GM19025 (cell line): ENCODE results near the gene RSBN1L.

Source experiments
- ATAC-seq: cut with Tn5 transposase; IDR thresholded peaks from one replicate; pipeline ENCODE4 v1.9.1; 2021; ENCODE audit warnings: mild to moderate bottlenecking, low read depth, moderate library complexity; ENCODE audit not compliant: unreplicated experiment

The RSBN1L gene

DNA sequence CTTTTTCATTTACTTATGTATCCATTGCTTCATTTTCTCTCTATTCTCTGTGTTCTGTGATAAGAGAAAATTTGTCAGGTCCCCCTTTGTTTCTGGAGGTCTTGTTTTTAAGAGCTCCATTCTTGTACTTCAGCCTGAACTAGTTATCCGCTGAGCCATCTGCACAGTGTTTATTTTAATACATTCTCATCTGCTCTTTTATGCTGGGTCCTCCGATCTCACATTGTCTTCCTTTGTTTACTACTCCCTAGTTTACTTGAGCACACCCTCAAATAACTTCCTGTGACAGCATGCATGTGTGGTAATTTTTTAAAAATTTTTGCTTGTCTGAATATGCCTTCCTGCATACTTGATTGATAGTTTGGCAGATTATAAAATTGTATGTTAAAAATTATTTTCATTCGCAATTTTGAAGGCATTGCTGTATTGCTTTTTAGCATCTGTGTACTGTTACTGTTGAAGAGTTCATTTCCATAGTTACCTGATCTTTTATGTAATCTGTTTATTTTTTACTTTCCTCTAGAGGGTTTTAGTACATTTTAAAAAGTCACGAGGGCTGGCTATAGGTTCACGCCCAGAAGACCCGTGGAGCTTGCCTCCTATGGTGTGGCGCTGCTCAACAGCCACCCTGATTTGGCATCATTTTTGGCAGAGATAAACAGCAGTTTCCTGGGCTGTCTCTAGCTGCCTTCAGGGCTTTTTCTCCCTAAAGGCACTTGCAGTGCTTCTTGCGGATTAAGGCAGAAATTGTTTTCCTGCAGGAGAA, 31.9 kb downstream of the RSBN1L start:
- no peak for ATAC-seq

DNA sequence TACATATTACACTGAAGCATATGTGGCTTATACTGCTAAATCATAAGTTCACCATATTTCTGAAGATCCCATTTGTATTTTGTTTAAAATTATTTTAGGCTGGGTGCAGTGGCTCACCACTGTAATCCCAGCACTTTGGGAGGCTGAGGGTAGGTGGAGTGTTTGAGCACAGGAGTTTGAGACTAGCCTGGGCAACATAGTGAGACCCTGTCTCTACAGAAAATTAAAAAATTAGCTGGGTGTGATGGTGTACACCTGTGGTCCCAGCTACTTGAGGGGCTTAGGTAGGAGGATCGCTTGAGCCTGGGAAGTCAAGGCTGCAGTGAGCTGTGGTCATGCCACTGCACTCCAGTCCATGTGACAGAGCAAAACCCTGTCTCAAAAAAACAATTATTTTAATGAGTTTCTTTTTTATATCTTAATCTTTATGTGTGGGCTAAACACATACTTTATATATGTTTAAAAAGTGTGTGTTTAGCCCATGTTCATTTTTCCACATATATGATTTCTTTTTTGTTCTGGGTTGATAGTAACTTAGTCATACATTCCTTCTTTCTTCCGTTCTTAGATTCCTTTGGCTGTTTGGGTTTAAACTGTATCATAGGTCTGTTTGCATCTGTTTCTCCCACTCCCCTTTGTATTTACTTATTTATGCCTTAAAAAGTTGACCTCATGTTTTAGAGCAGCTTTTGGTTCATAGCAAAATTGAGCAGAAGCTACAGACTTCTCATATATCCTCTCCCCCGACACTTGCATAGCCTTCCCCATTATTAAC, 33.5 kb downstream of the RSBN1L start:
- ATAC-seq, result no peak

DNA sequence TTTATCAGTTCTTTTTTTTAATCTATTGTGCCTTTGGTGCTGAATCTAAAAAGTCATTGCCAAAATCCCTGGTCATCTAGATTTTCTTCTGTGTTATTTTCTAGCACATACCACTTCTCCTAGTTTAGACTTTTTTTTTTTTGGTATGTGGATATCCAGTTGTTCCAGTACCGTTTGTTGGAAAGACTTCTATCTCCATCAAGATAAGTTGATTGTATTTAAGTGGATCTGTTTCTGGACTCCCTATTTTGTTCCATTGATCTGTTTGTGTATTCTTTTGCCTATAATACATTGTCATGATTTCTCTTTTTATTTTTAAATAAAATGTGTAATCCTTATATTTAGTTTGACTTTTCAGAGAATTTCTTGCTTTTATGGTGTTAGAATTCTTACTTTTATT, 35.5 kb downstream of the RSBN1L start:
- no peak for ATAC-seq

DNA sequence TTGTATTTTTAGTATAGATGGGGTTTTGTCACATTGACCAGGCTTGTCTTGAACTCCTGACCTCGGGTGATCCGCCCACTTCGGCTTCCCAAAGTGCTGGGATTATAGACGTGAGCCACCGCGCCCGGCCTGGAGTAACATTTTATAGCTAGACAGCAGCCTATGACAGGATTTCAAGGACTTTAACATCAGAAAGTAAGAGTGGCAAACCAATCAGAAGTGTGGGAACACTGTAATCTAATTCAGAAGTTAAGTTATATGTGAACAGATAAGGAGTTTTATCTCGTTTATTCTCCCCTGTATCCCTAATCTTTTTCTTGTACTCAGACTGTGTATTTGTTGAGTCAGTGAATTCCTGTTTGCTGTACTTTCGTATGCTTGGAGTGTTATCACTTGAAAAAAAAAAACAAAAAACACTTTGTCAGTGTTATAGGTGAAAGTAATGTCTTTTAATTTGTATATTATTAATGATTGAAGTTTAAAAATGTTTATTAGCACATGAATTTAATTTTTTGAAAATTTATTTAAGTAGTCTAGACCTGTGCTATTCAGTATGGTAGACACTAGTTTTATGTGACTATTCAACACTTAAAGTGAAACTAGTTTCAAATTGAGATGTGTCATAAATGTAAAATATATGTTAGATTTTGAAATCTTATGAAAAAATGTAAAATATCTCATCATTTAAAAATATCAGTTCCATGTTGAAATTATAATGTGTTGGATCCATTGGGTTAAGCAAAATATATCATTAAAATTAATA, 38.6 kb downstream of the RSBN1L start:
- no peak for ATAC-seq

DNA sequence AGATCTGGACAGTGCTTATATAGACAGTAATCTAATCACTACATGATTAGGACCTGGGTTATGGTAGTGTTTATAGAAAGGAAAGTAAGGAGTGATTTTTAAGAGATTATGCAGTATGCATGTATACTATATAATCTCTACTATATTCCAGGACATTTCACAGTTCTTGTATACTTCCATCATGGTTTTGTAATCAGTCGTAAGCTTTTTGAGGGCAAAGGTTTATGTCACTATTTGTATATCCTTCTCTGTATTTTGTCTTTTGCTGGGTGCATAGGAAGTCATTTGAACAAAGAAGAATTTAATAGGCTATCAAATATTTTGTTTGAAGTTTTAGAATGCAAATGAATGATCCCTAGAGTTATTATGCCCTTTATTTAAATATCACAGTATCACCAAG, 39.2 kb downstream of the RSBN1L start:
- no peak for ATAC-seq

DNA sequence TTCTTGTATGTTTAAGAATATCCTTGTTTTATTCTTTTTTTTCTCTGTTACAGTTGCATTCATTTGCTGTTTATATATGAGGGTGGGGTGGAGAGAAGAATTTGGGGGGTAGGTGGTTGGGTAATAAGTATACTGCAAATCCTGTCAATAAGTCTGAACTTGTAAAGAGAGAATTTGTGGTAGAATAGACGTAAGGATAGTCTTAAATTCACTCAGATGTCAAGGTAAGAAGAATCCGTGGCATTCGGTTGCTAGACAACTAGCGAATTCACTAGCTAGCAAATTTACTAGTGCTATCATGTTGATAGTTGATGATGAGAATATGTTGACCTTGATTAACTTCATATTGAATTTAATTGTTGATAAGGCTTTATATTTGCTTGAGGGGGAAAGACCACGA, 40.7 kb downstream of the RSBN1L start:
- no peak for ATAC-seq

DNA sequence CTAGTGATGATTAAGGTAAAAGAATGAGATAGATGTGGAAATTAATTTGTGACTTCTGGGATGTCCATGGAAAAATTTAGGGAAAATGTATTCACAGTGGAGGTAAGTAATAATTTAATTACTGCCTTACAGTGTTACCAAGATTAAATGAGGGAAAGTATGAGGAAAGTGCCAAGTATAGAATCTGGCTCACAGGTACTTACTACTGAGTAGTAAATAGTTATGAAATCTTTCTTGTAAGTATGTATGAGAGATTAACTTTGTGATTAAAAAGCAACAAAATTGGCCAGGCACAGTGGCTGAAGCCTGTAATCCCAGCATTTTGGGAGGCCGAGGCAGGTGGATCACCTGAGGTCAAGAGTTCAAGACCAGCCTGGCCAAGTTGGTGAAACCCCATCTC, 42.1 kb downstream of the RSBN1L start:
- ATAC-seq, result no peak

DNA sequence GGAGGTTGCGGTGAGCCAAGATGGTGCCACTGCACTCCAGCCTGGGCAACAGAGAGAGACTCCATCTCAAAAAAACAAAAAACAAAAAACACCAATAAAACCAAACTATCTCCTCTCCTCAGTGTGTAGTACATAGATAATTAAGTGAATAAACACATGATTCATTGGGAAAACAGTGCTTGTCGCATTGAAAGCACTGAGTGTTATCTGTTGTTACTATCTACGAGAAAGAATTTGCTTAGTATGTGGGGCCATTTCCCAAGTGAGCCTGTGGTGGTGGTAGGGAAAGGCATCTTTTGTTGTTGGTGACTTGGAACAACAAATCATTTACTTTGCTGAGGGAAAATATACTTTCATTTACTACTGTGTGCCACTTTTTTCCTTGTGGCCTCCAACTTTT, 42.6 kb downstream of the RSBN1L start:
- no peak for ATAC-seq

DNA sequence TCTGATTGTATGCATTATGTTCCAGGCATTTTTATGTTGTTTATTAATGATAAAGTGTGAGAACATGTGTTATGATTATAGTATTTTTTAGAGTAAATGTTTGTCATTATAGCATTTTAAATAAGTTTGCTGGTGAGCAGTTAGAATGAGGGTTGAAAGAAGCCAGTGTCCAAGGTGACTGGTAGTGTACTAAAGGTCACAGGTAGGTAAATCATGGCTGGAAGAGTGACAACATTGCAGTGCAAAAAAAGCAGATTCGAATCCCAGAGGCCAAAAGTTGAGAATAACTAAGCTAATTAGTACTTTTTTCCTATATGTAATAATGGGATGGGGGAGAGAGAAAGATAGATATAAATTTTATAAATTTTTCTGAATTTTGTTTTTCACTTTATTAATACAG, 44.0 kb downstream of the RSBN1L start:
- no peak for ATAC-seq

DNA sequence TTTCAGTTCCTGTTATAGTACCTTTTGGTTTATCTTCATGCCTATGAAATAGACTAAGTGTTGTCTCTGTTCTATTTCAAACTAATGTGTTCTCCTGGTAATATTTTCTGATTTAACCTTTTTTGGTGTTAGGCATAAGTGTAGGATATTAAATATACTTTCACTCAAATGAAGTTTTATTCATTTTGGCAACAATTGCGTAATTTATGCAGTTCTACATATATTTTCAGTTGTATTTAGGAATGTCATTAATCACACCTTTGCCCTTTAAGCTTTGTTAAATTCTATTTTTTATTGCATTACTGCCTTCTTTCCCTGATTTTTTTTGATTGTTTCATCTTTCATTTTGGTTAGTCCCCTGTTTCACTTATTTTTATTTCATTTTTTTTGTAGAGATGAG, 47.3 kb downstream of the RSBN1L start:
- ATAC-seq, result no peak

DNA sequence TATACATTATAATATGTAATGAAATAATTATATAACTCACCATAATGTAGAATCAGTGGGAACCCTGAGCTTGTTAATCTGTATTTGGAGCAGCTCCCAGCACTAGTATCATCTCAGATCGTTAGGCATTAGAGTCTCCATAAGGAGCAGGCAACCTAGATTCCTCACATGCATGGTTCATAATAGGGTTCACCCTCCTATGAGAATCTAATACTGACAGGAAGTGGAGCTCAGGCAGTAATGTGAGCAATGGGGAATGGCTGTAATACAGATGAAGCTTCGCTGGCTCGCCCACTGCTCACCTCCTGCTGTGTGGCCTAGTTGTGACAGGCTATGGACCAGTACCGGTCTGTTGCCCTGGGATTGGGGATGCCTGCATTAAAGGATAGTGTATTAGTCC, 49.5 kb downstream of the RSBN1L start:
- no peak for ATAC-seq

DNA sequence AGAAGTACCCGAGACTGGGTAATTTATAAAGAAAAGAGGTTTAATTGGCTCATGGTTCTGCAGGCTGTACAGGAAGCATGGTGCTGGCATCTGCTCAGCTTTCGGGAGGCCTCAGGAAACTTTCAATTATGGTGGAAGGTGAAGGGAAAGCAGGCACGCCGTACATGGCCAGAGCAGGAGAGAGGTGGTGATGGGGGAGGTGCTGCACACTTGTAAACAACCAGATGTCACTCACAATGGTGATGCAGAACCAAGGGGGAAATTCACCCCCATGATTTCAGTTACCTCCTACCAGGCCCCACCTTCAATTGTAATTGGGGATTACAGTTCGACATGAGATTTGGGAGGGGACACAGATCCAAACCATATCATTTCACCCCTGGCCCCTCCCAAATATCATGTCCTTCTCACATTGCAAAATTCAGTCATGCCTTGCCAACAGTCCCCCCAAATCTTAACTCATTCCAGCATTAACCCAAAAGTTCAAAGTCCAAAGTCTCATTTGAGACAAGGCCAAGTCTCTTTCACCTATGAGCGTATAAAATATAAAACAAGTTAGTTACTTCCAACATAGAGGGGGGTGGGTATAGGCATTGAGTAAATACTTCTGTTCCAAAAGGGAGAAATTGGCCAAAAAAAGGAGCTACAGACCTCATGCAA, 50.0 kb downstream of the RSBN1L start:
- no peak for ATAC-seq

DNA sequence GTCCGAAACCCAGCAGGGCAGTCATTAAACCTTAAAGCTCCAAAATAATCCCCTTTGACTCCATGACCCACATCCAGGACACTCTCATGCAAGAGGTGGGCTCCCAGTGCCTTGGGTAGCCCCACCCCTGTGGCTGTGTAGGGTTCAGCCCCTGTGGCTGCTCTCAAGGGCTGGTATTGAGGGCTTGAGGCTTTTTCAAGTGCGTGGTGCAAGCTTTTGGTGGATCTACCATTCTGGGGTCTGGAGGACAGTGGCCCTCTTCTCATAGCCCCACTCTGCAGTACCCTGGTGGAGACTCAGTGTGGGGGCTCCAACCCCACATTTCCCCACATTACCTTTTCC, 50.5 kb downstream of the RSBN1L start:
- ATAC-seq, result no peak

DNA sequence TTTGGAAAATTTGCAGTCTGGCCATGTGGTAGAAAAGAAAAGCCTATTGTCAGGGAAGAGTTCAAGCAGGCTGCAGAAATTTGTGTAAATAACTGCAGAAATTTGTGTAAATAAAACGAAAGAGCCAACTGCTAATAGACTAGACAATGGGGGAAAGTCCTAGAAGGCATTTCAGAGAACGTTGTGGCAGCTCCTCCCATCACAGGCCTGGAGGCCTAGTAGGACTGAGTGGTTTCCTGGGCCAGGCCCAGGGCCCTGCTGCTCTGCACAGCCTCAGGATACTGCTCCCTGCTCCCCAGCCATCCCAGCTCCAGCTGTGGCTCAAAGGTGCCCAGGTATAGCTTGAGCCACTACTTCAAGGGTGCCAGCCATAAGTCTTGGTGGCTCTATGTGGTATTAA, 50.9 kb downstream of the RSBN1L start:
- ATAC-seq, result no peak

DNA sequence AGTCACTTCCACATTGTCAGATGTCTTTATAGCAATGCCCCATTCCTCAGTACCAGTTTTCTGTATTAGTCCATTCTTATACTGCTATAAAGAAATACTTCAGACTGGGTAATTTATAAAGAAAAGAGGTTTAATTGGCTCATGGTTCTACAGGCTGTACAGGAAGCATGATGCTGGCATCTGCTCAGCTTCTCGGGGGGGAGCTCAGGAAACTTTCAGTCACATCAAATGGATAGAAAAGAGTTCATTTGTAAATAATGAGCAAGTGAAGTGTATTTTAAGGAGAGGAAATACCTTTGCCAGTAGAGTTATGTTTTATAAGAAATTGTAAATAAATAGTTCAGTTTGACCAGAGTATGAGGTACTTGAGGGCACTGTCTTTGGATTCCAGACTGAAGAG, 51.5 kb downstream of the RSBN1L start:
- no peak for ATAC-seq

DNA sequence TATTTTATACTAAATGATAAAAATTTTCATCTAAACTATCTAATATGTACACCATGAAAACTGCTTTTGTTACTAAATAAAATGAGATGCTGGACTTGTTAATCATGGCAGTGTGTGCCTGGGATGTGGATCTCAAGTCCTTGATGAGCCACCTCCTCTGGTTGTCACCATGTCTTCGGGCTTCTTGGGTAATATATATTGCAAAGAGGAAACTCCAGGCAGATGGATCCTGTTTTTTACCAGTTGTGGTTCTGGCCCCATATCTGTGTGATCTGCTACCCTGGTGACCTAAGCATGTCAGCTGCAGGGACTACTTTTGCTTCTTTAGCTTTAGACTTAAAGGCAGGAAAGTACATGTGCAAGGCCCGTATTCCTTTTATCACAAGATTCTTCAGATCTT, 55.8 kb downstream of the RSBN1L start:
- no peak for ATAC-seq

DNA sequence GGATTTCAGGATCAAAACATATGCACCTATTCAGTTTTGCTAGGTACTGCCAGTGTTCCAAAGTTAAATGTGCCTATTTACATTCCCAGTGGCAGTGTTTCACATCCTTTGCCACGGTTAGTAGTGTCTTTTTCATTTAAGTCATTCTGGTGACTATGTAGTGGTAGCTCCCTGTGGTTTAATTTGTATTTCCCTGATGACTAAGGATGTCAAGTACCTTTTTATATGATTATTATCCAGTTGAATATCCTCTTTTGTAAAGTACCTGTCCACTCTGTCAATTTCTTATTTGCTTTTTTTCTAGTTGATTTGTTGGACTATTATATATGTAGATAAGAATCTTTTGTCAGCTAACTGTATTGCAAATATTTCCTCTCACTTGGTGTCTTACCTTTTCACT, 56.9 kb downstream of the RSBN1L start:
- no peak for ATAC-seq

DNA sequence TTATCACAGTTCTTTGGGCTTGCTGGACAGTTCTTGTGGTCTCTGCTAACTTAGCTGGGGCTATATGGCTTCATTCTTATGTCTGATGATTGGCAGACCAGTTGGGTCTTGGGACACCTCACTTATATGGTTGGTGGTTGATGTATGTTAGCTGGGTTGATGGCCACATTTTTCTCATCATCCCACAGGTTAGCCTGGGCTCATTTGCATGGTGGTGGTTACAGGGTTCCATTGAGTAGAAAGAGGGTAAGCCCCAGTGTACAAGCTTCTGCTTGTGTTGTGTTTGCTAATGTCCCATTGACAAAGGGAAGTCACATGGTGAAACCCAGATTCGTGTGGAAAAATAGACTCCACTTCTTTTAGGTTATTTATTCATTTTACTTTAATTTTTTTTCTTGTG, 61.3 kb downstream of the RSBN1L start:
- peak; percentile 91 for ATAC-seq

DNA sequence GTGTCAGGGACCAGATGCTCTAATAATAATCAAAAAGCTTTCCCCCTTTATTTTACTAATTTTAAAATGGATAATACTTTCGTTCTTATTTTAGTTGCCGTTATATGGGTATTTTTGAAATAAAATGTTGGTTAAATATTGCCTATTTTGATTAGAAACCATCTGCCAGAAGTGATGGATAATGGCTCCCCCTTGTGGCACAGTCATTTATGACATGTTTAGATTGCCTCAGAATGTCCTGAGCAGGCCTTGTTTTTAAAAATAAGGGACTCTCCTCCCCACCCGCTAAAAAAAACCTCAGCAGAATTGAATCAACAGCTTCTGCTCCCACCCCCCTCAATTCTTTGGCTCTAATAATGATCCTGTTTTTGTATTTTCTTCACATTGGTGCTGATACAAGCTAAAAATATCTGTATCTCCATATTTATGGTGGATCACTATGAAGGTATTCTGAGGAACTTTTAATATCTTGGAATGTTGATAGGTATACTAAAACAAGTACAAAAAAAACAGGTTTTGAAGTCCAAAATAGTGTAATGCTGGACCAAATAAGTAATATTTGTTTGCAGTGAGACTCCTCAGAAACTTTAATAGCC, 63.1 kb downstream of the RSBN1L start:
- ATAC-seq, result no peak

DNA sequence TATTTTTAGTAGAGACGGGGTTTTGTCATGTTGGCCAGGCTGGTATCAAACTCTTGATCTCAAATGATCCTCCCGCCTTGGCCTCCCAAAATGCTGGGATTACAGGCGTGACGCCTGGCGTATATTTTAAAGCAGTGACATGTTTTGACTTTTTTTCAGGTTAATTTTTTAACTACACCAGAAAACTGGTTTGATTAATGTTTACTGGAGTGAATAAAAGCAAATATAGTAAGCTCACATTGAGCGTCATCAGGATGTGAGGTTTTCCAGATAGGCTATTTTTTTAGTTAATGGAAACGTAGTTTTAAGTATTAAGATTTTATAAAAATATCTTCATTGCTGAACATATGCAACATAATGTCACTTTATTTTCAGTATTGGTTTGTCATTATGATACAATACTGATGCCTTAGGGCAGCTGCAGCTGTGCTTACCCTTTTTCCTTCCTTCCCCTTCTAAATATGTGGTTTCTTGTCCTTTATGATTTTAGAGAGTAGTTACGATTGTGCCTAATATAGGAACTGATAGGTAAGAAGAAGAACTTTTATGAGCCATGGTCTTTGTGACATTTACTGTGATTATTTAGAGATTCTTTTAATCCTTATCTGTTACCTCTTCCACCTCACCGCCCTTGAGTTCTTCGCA, 64.7 kb downstream of the RSBN1L start:
- ATAC-seq, result no peak
